ENCODE data around the gene ESR1. TPM values are rescaled to one million over a fixed set of nuclear protein-coding genes. Genes with fewer than 3 reads are reported as not detected.

Gene ESR1
- total and polyA plus RNA-seq, 7 experiments from 2014 or later = 0.59 to 5.2 (median 2.8) TPM

- H3K9me3 ChIP-seq (ENCODE audit: control insufficient read depth in 2 of 3, low read length in 3 of 3) = no peaks in the 10 kb centered on the region
- Mint-ChIP-seq H3K4me3 (no peak overlapping the region), H3K27me3 (peaks cover 0 to 8% (median 0%) of the 10 kb centered on the region in 5 donors), H3K9me3 (peaks cover 0 to 4% (median 0%) of the 10 kb centered on the region in 11 donors), H3K36me3 (peaks cover 0 to 6% (median 3%) of the 10 kb centered on the region in 5 donors), H3K4me1 (peaks cover 0 to 3% (median 0%) of the 10 kb centered on the region in 7 donors), H3K27ac (no peak overlapping the region)
- ATAC-seq (no peak), DNase-seq (no peak)
- no peak overlapping the region for H3K4me3 ChIP-seq (ENCODE audit: low read length)
- no peaks in the 10 kb centered on the region for H3K4me1 ChIP-seq (ENCODE audit: control insufficient read depth in 2 of 2, insufficient read depth in 2 of 2, low read length in 2 of 2)
- H3K27me3 ChIP-seq (ENCODE audit: control insufficient read depth in 2 of 2, insufficient read depth in 2 of 2, low read length in 2 of 2) = no peaks in the 10 kb centered on the region
- H3K27ac ChIP-seq (ENCODE audit: low read depth, low read length) = no peak overlapping the region
- H3K36me3 ChIP-seq (ENCODE audit: control insufficient read depth in 2 of 3, insufficient read depth in 3 of 3, low read length in 3 of 3) = no peaks in the 10 kb centered on the region
- intact Hi-C loops (cut with micrococcal nuclease) = no loop called here
- POLR2A ChIA-PET = no interaction called here
- CTCF ChIA-PET = no interaction called here
These were observed 241.4 kb downstream of the ESR1 start for GRCh38 chr6:152048921-152049320.

GRCh38 chr6:152049502-152049901 is 242.0 kb downstream of the ESR1 start:
- Histone ChIP-seq H3K27me3 (ENCODE audit: control insufficient read depth in 2 of 2, insufficient read depth in 2 of 2, low read length in 2 of 2) (no peaks in the 10 kb centered on the region), H3K4me1 (ENCODE audit: control insufficient read depth in 2 of 2, insufficient read depth in 2 of 2, low read length in 2 of 2) (no peaks in the 10 kb centered on the region), H3K27ac (ENCODE audit: low read depth, low read length) (no peak overlapping the region), H3K9me3 (ENCODE audit: control insufficient read depth in 2 of 3, low read length in 3 of 3) (no peaks in the 10 kb centered on the region), H3K36me3 (ENCODE audit: control insufficient read depth in 2 of 3, insufficient read depth in 3 of 3, low read length in 3 of 3) (no peaks in the 10 kb centered on the region), H3K4me3 (ENCODE audit: low read length) (no peak overlapping the region)
- peaks cover 0 to 8% (median 0%) of the 10 kb centered on the region in 5 donors for H3K27me3 Mint-ChIP-seq
- DNase-seq (no peak), ATAC-seq (no peak)
- H3K4me3 Mint-ChIP-seq = no peak overlapping the region
- peaks cover 0 to 4% (median 0%) of the 10 kb centered on the region in 11 donors for H3K9me3 Mint-ChIP-seq
- ChIA-PET POLR2A (no interaction called here), CTCF (no interaction called here)
- no peak overlapping the region for H3K27ac Mint-ChIP-seq
- peaks cover 0 to 6% (median 3%) of the 10 kb centered on the region in 5 donors for H3K36me3 Mint-ChIP-seq
- peaks cover 0 to 3% (median 0%) of the 10 kb centered on the region in 7 donors for H3K4me1 Mint-ChIP-seq
- intact Hi-C loops (cut with micrococcal nuclease) = no loop called here

- no peak overlapping the region for H3K4me3 ChIP-seq (ENCODE audit: low read length)
- Mint-ChIP-seq H3K27ac (no peak overlapping the region), H3K9me3 (no peaks in the 10 kb centered on the region), H3K36me3 (peaks cover 0 to 6% (median 0%) of the 10 kb centered on the region in 5 donors), H3K4me3 (no peak overlapping the region), H3K27me3 (peaks cover 0 to 8% (median 0%) of the 10 kb centered on the region in 5 donors), H3K4me1 (peaks cover 0 to 3% (median 0%) of the 10 kb centered on the region in 7 donors)
- no peak overlapping the region for H3K27ac ChIP-seq (ENCODE audit: low read depth, low read length)
- DNase-seq (no peak), ATAC-seq (no peak)
- H3K36me3 ChIP-seq (ENCODE audit: control insufficient read depth in 2 of 3, insufficient read depth in 3 of 3, low read length in 3 of 3) = no peaks in the 10 kb centered on the region
- no peaks in the 10 kb centered on the region for H3K4me1 ChIP-seq (ENCODE audit: control insufficient read depth in 2 of 2, insufficient read depth in 2 of 2, low read length in 2 of 2)
- intact Hi-C loops (cut with micrococcal nuclease) = no loop called here
- no peaks in the 10 kb centered on the region for H3K27me3 ChIP-seq (ENCODE audit: control insufficient read depth in 2 of 2, insufficient read depth in 2 of 2, low read length in 2 of 2)
- H3K9me3 ChIP-seq (ENCODE audit: control insufficient read depth in 2 of 3, low read length in 3 of 3) = no peaks in the 10 kb centered on the region
- CTCF ChIA-PET = no interaction called here
- POLR2A ChIA-PET = interaction anchor here (0.9 kb wide), 1 partner anchor 435 kb away, joined by 3 read pairs; no protein-coding TSS in a partner anchor
These were observed 243.1 kb downstream of the ESR1 start for GRCh38 chr6:152050451-152051195.

GRCh38 chr6:152052061-152052460 is 244.6 kb downstream of the ESR1 start:
- peaks cover 0 to 6% (median 0%) of the 10 kb centered on the region in 5 donors for H3K36me3 Mint-ChIP-seq
- peaks cover 0 to 3% (median 0%) of the 10 kb centered on the region in 7 donors for H3K4me1 Mint-ChIP-seq
- H3K4me1 ChIP-seq (ENCODE audit: control insufficient read depth in 2 of 2, insufficient read depth in 2 of 2, low read length in 2 of 2) = no peaks in the 10 kb centered on the region
- ChIA-PET CTCF (no interaction called here), POLR2A (no interaction called here)
- no peak overlapping the region for H3K4me3 Mint-ChIP-seq
- intact Hi-C loops (cut with micrococcal nuclease) = no loop called here
- no peaks in the 10 kb centered on the region for H3K36me3 ChIP-seq (ENCODE audit: control insufficient read depth in 2 of 3, insufficient read depth in 3 of 3, low read length in 3 of 3)
- DNase-seq (no peak), ATAC-seq (no peak)
- H3K27ac Mint-ChIP-seq = no peak overlapping the region
- no peak overlapping the region for H3K4me3 ChIP-seq (ENCODE audit: low read length)
- no peaks in the 10 kb centered on the region for H3K9me3 Mint-ChIP-seq
- H3K27me3 ChIP-seq (ENCODE audit: control insufficient read depth in 2 of 2, insufficient read depth in 2 of 2, low read length in 2 of 2) = no peaks in the 10 kb centered on the region
- H3K27me3 Mint-ChIP-seq = peaks cover 0 to 8% (median 0%) of the 10 kb centered on the region in 5 donors
- no peak overlapping the region for H3K27ac ChIP-seq (ENCODE audit: low read depth, low read length)
- no peaks in the 10 kb centered on the region for H3K9me3 ChIP-seq (ENCODE audit: control insufficient read depth in 2 of 3, low read length in 3 of 3)

- peaks cover 0 to 3% (median 0%) of the 10 kb centered on the region in 7 donors for H3K4me1 Mint-ChIP-seq
- Histone ChIP-seq H3K4me3 (ENCODE audit: low read length) (no peak overlapping the region), H3K4me1 (ENCODE audit: control insufficient read depth in 2 of 2, insufficient read depth in 2 of 2, low read length in 2 of 2) (no peaks in the 10 kb centered on the region), H3K36me3 (ENCODE audit: control insufficient read depth in 2 of 3, insufficient read depth in 3 of 3, low read length in 3 of 3) (no peaks in the 10 kb centered on the region), H3K27me3 (ENCODE audit: control insufficient read depth in 2 of 2, insufficient read depth in 2 of 2, low read length in 2 of 2) (no peaks in the 10 kb centered on the region), H3K27ac (ENCODE audit: low read depth, low read length) (no peak overlapping the region), H3K9me3 (ENCODE audit: control insufficient read depth in 2 of 3, low read length in 3 of 3) (no peaks in the 10 kb centered on the region)
- DNase-seq = no peak
- H3K9me3 Mint-ChIP-seq = no peaks in the 10 kb centered on the region
- H3K36me3 Mint-ChIP-seq = peaks cover 0 to 6% (median 0%) of the 10 kb centered on the region in 5 donors
- H3K27ac Mint-ChIP-seq = no peak overlapping the region
- CTCF ChIA-PET = no interaction called here
- intact Hi-C loops (cut with micrococcal nuclease) = no loop called here
- POLR2A ChIA-PET = no interaction called here
- H3K27me3 Mint-ChIP-seq = peaks cover 0 to 10% (median 0%) of the 10 kb centered on the region in 5 donors
- no peak overlapping the region for H3K4me3 Mint-ChIP-seq
- no peak for ATAC-seq
These were observed 245.8 kb downstream of the ESR1 start for GRCh38 chr6:152053332-152053731.

GRCh38 chr6:152054441-152054840 is 247.0 kb downstream of the ESR1 start:
- Histone ChIP-seq H3K4me1 (ENCODE audit: control insufficient read depth in 2 of 2, insufficient read depth in 2 of 2, low read length in 2 of 2) (no peaks in the 10 kb centered on the region), H3K27ac (ENCODE audit: low read depth, low read length) (no peak overlapping the region), H3K27me3 (ENCODE audit: control insufficient read depth in 2 of 2, insufficient read depth in 2 of 2, low read length in 2 of 2) (no peaks in the 10 kb centered on the region), H3K9me3 (ENCODE audit: control insufficient read depth in 2 of 3, low read length in 3 of 3) (no peaks in the 10 kb centered on the region), H3K4me3 (ENCODE audit: low read length) (no peak overlapping the region), H3K36me3 (ENCODE audit: control insufficient read depth in 2 of 3, insufficient read depth in 3 of 3, low read length in 3 of 3) (no peaks in the 10 kb centered on the region)
- intact Hi-C loops (cut with micrococcal nuclease) = no loop called here
- Mint-ChIP-seq H3K9me3 (no peaks in the 10 kb centered on the region), H3K36me3 (peaks cover 0 to 6% (median 0%) of the 10 kb centered on the region in 5 donors), H3K27me3 (peaks cover 0 to 17% (median 0%) of the 10 kb centered on the region in 5 donors), H3K27ac (no peak overlapping the region), H3K4me3 (no peak overlapping the region), H3K4me1 (peaks cover 0 to 4% (median 0%) of the 10 kb centered on the region in 7 donors)
- ChIA-PET CTCF (no interaction called here), POLR2A (no interaction called here)
- no peak for DNase-seq
- no peak for ATAC-seq

GRCh38 chr6:152055517-152055916 is 248.0 kb downstream of the ESR1 start:
- Mint-ChIP-seq H3K27ac (no peak overlapping the region), H3K4me1 (peaks cover 0 to 4% (median 0%) of the 10 kb centered on the region in 7 donors), H3K27me3 (peaks cover 0 to 15% (median 3%) of the 10 kb centered on the region in 5 donors), H3K36me3 (peaks cover 0 to 11% (median 4%) of the 10 kb centered on the region in 5 donors), H3K4me3 (no peak overlapping the region), H3K9me3 (peaks cover 0 to 4% (median 0%) of the 10 kb centered on the region in 11 donors)
- no peak overlapping the region for H3K4me3 ChIP-seq (ENCODE audit: low read length)
- no peaks in the 10 kb centered on the region for H3K9me3 ChIP-seq (ENCODE audit: control insufficient read depth in 2 of 3, low read length in 3 of 3)
- H3K27ac ChIP-seq (ENCODE audit: low read depth, low read length) = no peak overlapping the region
- CTCF ChIA-PET = no interaction called here
- POLR2A ChIA-PET = interaction anchor here (0.6 kb wide), 1 partner anchor 128 kb away, joined by 3 read pairs; no protein-coding TSS in a partner anchor
- intact Hi-C loops (cut with micrococcal nuclease) = no loop called here
- no peaks in the 10 kb centered on the region for H3K36me3 ChIP-seq (ENCODE audit: control insufficient read depth in 2 of 3, insufficient read depth in 3 of 3, low read length in 3 of 3)
- peaks cover 0 to 4% of the 10 kb centered on the region in 2 donors for H3K27me3 ChIP-seq (ENCODE audit: control insufficient read depth in 2 of 2, insufficient read depth in 2 of 2, low read length in 2 of 2)
- ATAC-seq = no peak
- no peak for DNase-seq
- no peaks in the 10 kb centered on the region for H3K4me1 ChIP-seq (ENCODE audit: control insufficient read depth in 2 of 2, insufficient read depth in 2 of 2, low read length in 2 of 2)

All from naive thymus-derived CD4-positive, alpha-beta T cell (primary cell).